Epithelial cell of esophagus (primary cell): Measurements from ENCODE around the gene NSMF.

ENCODE experiments used
- DNase-seq: peaks from one replicate; pipeline ENCODE4 v3.0.0; 2010; ENCODE audit warnings: low read depth
- H3K4me3 ChIP-seq: 2 replicates; pipeline ENCODE4 v1.5.1; 2011; ENCODE audit warnings: mild to moderate bottlenecking, low read length, control low read depth
- TF ChIP-seq, protein P1 (sequence below): IDR thresholded peaks from 2 replicates; pipeline ENCODE4 v1.5.1; 2011; ENCODE audit warnings: low read depth, mild to moderate bottlenecking, low read length, control low read depth, inconsistent platforms; ENCODE audit not compliant: insufficient read depth; ENCODE audit errors: missing control alignments

NSMF gene

DNA sequence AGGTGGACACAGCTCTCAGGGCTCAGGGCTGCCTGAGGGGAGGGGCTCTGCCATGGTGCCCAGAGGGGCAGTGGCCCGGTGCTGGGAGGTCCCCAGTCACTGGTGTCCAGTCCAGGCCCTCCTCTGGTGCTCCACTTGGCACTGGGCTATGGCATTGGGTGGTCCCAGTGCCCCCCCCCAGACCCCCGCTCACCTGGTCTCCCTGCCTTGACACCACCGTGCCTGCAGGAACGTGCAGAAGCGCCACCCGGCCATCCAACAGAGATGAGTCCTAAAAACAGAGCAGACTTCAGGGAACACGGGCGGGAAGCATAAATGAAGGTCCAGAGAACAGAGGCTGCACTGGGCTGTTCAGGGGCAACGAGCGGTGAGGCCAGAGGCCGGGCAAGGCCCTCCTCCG is 42.3 kb upstream of the NSMF start:
- TF ChIP-seq, protein P1, sequence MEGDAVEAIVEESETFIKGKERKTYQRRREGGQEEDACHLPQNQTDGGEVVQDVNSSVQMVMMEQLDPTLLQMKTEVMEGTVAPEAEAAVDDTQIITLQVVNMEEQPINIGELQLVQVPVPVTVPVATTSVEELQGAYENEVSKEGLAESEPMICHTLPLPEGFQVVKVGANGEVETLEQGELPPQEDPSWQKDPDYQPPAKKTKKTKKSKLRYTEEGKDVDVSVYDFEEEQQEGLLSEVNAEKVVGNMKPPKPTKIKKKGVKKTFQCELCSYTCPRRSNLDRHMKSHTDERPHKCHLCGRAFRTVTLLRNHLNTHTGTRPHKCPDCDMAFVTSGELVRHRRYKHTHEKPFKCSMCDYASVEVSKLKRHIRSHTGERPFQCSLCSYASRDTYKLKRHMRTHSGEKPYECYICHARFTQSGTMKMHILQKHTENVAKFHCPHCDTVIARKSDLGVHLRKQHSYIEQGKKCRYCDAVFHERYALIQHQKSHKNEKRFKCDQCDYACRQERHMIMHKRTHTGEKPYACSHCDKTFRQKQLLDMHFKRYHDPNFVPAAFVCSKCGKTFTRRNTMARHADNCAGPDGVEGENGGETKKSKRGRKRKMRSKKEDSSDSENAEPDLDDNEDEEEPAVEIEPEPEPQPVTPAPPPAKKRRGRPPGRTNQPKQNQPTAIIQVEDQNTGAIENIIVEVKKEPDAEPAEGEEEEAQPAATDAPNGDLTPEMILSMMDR, result no peak
- no peak overlapping the region for H3K4me3 ChIP-seq
- no peak for DNase-seq

DNA sequence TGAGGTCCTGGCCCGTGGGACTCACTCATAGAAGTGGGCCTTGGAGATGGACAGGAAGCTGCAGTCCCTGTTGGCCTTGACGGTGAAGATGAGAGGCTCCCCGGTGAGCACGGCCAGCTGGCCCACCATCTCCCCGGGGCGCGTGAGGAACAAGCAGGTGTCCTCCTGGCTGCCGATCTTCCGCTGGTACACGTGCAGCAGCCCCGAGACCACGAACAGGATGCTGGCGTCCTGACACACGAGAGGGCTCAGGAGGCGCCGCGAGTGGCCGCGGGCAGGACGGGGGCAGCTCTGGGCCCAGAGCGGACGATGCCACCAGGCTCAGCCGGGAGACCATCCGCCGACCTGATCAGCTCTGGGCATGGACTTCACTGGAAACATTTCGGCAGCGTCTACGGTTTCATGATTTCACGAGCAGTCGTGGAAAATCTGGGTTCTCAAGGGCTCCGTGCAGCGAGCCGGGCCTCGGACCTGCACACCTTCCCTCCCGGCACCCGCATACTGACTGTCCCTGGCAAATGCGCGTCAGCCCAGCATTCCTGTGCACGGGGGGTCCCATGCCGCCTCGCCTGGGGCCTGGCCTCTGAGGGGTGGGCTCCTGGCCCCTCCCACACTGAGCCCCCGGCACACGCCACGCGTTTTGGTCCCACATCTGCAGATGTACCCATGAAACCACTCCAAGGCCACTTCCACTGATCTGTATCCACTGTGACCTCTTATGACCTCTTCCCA is 41.7 kb upstream of the NSMF start:
- DNase-seq, result no peak
- H3K4me3 ChIP-seq, result no peak overlapping the region
- TF ChIP-seq, protein P1, result no peak

DNA sequence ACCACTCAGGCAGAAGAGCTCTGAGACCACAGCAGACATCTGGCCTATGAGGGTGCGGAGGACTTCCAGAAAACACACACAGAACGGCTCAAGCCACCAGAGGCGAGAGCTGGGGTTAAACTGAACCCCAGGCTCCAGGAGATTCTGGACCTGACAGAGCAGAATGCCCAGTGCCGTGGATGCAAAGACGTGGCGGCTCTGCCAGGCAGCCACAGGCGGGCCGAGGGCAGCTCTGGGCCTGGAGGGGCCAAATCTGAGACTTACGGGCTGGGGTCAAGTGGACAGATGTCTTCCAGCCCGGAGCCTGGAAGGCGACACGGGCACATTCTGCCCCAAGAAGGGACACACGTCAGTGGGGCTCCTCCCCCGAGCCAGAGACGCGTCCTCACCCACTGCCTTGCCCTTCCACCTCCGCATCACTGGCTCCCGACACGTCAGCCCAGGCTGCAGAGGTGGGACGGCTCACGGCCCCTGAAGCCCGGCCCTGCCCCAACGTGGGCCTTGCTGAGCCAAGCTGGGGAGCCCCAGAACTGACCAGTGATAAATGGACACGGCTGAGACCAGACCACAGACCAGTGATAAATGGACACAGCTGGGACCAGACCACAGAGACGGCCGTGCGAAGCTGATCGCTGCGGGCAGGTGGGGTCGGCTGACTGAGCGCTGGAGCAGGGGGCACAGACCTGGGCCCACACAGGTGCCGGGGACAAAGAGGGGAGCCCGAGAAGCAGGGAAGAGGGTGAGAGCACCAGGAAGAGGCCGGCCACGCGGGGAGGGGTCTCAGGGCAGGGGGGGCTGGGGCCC is 40.9 kb upstream of the NSMF start:
- TF ChIP-seq, protein P1, result no peak
- DNase-seq, result no peak
- no peak overlapping the region for H3K4me3 ChIP-seq

DNA sequence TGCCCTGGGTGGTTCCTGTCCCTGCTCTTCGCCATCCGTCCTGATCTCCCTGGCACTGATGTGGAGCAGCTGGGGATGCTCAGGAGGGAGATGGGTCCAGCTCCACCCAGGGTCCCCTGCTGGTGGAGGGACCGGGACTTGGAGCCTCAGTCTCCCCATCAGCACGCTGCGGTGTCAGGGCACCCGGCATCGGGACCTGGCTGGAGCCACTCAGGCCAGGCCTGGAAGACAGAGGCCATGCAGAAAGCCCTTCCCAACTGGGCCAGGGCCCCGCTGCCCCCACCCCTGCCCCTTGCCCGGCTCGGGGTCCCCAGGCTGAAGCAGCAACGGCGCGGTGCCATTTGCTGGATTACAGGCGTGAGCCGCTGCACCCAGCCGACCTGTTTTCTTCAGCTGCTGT is 40.3 kb upstream of the NSMF start:
- TF ChIP-seq, protein P1, result no peak
- no peak for DNase-seq
- H3K4me3 ChIP-seq, result no peak overlapping the region

DNA sequence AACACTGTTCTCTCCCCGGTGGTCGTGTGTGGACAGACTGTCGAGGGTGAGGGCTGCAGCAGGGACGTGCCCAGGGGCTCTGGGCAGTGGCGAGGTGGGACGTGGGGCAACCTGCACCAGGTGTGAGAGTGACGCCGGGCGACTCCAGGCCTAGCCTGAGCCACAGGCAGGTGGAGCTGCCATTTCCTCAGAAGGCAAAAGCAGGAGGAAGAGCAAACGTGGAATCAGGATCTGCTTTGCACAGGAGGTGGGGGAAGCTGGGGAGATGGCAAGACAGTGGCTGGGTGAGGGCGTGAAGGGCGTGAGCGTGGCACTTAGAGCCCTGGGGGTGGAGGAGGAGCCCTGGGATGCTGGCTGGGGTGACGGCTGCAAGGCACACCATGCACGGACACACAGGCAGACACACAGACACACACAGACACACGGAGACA is 39.6 kb upstream of the NSMF start:
- no peak for DNase-seq
- TF ChIP-seq, protein P1, result no peak
- no peak overlapping the region for H3K4me3 ChIP-seq

DNA sequence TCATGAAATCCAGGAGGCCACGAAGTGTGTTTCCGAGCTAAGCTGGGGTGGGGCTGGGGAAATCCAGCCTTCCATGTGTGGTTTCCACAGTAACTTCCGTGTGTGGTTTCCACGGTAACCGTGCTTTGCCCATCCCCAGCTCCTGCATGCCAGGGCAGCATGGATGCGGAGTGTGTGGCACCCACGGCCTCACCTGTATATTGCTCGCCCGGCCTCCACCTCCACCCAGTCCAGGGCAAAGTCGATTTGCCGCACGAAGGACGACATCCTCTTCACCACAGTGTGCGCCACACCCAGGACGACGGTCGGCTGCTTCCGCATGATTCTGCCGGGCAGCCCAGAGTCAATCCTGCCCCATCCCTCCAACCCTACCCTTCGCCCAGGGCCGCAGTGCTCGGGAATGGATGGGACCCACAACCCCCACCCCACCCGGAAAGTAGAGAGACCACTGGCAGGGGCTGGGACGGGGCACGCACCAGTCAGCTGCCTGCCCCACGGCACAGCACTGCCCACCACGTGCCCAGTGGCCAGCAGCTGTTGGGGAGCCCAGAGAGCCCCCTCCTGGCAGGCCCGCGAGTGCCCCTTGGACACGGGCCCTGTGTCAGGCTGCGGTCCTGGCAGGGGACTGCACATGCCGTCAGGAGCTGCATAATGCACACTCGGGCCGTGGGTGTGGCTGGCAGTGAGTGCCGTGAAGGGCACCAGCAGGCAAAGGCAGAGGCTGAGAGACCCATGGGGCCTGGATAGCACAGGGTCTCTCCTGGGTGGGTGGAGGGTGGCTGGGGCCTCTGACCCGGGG is 39.0 kb upstream of the NSMF start:
- no peak overlapping the region for H3K4me3 ChIP-seq
- DNase-seq, result no peak
- TF ChIP-seq, protein P1, result no peak
